GM12872 (cell line): ENCODE results near the gene SPACDR.

ENCODE experiments used
- TF ChIP-seq, protein P1 (sequence below): IDR thresholded peaks from 3 replicates; pipeline ENCODE4 v1.5.1; 2011; ENCODE audit warnings: low read depth, mild to moderate bottlenecking, low read length, moderate library complexity; ENCODE audit not compliant: insufficient read depth

SPACDR gene

DNA sequence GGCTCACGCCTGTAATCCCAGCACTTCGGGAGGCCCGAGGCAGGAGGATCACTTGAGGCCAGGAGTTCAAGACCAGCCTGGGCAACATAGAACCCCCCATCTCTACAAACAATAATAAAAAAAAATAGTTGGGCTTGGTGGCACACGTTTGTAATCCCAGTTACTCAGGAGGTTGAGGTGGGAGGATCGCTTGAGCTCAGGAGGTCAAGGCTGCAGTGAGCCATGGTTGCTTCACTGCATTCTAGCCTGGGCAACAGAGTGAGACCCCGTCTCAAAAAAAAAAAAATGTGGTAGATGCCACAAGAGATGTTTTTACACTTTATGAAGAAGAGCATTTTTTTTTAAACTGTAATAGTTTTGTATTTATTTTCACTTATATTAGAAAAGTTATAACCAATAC is 32.4 kb upstream of the SPACDR start:
- TF ChIP-seq, protein P1, sequence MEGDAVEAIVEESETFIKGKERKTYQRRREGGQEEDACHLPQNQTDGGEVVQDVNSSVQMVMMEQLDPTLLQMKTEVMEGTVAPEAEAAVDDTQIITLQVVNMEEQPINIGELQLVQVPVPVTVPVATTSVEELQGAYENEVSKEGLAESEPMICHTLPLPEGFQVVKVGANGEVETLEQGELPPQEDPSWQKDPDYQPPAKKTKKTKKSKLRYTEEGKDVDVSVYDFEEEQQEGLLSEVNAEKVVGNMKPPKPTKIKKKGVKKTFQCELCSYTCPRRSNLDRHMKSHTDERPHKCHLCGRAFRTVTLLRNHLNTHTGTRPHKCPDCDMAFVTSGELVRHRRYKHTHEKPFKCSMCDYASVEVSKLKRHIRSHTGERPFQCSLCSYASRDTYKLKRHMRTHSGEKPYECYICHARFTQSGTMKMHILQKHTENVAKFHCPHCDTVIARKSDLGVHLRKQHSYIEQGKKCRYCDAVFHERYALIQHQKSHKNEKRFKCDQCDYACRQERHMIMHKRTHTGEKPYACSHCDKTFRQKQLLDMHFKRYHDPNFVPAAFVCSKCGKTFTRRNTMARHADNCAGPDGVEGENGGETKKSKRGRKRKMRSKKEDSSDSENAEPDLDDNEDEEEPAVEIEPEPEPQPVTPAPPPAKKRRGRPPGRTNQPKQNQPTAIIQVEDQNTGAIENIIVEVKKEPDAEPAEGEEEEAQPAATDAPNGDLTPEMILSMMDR = no peak

DNA sequence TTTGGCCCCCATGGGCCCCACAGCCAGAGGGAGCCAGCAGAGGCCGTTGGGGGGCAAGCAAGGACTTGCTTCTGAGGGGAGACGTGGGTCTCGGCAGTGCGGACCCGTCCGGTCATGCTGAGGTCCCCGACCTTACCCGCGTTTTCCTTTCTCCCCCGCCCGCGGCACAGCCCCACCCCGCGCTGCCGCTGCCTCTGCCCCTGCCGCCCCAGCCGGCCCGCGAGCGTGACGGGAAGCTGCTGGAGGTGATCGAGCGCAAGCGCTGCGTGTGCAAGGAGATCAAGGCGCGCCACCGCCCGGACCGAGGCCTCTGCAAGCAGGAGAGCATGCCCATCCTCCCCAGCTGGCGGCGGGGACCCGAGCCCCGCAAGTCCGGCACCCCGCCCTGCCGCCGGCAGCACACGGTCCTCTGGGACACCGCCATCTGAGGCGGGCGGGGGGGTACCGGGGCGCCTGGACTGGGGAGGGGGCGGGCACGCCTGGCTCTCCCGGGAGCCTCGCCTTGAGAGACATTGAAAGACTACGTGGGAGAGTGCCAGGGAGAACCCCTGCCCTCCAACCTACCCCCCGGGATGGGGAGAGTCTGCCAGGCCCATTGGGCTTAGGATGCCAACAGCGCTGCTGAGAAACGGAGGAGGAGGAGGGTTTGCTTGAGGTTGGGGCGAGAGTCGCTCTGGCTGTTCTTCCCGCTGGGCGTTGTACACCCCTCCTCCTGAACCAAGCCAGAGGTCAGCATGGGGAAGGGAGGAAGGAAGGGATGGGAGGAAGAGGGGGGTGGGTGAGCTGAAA is 29.6 kb upstream of the SPACDR start:
- TF ChIP-seq, protein P1 = 0 out of 3 replicates have a peak, but pooled peaks have one; percentile 7

DNA sequence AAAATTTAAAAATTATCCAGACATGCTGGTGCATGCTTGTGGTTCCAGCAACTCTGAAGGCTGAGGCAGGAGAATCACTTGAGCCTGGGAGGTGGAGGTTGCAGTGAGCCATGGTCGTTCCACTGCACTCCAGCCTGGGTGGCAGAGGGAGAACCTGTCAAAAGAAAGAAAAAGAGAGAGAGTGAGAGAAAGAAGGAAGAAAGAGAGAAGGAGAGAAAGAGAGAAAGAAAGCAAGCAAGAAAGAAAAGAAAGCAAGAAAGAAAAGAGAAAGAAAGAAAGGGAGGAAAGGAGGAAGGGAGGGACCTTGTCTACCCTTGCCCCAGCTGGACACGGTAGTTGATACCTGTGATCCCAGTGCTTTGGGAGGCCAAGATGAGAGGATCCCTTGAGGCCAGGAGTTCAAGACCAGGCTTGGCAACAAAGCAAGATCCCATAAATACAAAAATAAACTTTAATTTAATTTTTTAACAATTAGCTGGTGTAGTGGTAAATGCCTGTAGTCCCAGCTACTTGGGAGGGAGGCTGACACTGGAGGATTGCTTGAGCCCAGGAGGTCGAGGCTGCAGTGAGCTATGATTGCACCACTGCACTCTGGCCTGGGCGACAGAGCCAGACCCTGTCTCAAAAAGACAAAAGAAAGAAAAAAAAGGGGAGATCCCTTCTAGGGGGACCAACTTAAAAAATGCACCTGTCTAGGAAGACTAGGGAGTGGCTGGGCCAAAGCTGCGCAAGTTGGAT is 28.8 kb upstream of the SPACDR start:
- TF ChIP-seq, protein P1 = no peak

DNA sequence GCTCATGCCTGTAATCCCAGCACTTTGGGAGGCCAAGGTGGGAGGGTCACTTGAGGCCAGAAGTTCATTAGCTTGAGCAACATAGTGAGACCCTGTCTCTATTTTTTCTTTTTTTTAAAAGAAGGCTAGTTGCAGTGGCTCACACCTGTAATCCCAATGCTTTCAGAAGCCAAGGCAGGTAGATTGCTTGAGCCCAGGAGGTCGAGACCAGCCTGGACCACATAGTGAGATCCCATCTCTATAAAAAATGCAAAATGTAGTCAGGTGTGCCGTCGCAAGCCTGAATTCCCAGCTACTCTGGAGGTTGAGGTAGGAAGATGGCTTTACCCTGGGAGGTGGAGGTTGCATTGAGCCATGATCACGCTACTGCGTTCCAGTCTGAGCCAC is 27.1 kb upstream of the SPACDR start:
- TF ChIP-seq, protein P1 = no peak

DNA sequence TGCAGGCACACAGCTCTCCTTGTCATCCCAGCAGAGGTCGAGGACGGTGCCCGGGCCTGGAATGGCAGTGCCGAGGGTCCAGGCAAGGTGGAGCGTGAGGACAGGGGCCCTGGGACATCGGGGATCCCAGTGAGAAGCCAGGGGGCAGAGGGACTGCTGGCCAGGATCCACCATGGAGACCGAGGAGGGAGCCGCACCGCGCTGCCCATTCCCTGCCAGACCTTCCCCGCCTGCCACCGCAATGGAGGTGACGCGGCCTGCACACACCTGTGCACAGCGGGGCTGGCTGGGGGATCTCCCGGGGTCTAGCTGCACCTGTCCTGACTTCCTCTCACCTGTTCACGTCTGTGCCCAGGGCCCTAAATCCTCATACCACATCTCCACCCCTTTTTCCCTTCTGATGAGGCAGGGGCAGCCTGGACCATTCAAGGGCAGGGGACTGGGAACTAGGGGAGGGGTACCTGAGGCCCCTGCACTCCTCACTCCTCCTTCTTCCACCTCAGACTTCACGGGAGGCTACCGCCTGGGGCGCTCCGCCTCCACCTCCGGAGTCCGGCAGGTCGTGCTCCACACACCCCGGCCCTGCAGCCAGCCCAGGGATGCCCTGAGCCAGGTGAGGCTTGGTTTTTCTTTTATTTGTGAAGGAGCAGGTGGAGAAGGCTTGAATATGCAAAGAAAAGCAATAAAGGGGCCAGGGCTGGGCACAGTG is 26.6 kb upstream of the SPACDR start:
- TF ChIP-seq, protein P1 = no peak

DNA sequence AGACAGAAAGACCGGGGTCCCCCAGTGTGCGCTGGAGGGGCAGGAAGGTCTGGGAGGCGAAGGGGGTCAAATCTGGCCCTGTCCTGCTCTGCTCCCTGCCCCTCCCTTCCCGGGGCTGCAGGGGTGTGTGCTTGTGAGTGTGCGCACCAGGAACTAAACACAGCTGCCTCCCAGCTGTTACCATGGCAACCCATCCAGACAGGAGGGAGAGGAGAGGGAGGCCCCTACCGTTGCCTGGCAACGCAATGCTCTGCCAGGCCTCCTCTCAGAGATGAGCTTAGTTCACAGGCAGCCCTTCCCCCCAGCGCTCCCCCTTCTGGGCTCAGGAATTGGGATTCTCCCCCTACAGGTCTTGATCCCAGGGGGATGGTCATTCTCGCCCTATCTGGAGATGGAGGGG is 25.8 kb upstream of the SPACDR start:
- TF ChIP-seq, protein P1 = no peak

DNA sequence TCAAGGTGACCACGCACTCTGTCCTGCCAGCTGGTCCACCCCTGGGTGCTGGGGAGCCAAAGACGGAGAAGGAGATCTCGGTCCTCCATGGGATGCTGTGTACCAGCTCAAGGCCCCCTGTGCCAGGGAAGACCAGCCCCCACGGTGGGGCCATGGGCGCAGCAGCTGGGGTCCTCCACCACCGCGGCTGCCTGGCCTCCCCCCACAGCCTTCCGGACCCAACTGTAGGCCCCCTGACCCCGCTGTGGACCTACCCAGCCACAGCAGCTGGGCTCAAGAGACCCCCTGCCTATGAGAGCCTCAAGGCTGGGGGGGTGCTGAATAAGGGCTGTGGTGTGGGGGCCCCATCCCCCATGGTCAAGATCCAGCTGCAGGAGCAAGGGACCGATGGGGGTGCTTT is 25.1 kb upstream of the SPACDR start:
- TF ChIP-seq, protein P1 = no peak
